Neural crest cell (in vitro differentiated cells): ENCODE data around the gene BMP3. TPM values are rescaled to one million over a fixed set of nuclear protein-coding genes. Genes with fewer than 3 reads are reported as not detected.

Experiments
- DNase-seq: peaks from one replicate; pipeline ENCODE4 v3.0.0; 2021; ENCODE audit warnings: low read depth, mixed read lengths, low spot score
- H3K27ac Mint-ChIP-seq: one replicate; pipeline ENCODE4 v1.8.0; 2021; ENCODE audit warnings: mild to moderate bottlenecking, mixed read lengths; ENCODE audit not compliant: unreplicated experiment
- H3K27me3 Mint-ChIP-seq: 2 replicates; pipeline ENCODE4 v1.8.0; 2021; ENCODE audit warnings: low read depth, mild to moderate bottlenecking, mixed read lengths
- H3K36me3 Mint-ChIP-seq: 2 replicates; pipeline ENCODE4 v1.8.0; 2021; ENCODE audit warnings: low read depth, mild to moderate bottlenecking, mixed read lengths
- H3K4me1 Mint-ChIP-seq: 2 replicates; pipeline ENCODE4 v1.8.0; 2021; ENCODE audit warnings: mixed read lengths
- H3K4me3 Mint-ChIP-seq: one replicate; pipeline ENCODE4 v1.8.0; 2021; ENCODE audit warnings: mild to moderate bottlenecking, mixed read lengths
- H3K9me3 Mint-ChIP-seq: 2 replicates; pipeline ENCODE4 v1.8.0; 2021; ENCODE audit warnings: mixed read lengths
- CTCF ChIP-seq: fragments of 200-600 bp; sonication (generic); conservative IDR thresholded peaks from 2 replicates; pipeline ENCODE4 v1.5.0; 2021; ENCODE audit warnings: antibody characterized with exemption, mild to moderate bottlenecking
- total RNA-seq: library from RNA; stranded (reverse); gene quantifications from 2 replicates; pipeline ENCODE4 v1.2.1, GENCODE V29; 2021

The BMP3 gene
- total RNA-seq, 1 donor from 2014 or later = 0.40 TPM

DNA sequence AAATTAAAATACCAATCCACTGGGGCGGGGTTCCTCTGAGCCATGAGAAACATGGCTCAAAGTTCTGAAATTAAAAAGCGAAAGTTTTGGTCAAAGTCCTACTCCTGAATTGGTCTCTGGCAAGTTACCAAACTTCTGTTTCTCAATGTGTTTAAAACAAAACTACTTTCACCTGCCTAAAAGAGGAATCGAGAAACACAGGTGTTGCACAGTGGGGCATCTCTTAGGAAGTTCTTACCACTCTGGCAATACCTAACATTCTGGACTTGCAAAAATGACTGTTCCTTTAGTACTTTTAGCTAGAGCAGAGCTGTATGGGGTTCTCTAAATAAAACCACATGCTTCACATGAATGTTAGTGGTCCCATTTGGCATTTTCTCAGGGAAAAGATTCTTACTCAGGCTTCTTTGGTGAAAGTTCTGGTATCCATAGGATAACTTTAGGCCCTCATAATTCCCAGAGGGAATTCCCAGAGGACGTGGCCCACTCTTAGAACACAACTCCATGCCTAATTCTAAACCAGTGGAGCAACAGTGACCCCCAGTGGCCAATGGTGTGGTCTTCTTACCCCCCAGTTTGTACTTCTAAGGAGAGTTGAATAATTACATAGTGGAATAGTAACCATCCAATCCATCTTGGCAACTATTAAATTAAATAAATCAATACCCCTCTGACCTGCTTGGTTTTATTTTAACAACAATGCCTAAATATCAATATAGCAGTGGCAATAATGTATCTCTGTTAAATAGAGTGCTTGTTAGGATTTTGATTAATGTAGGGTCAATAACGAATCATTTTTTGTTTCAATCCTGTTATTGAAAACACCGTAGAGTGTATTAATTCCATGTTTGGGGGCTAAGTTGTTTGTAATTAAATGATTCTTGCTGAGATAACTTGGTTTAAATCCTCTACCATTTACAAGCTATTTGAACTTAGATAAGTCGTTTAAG is 21.9 kb downstream of the BMP3 start:
- Mint-ChIP-seq H3K27ac (no peak overlapping the region), H3K27me3 (peaks cover 75% of the 10 kb centered on the region), H3K9me3 (no peaks in the 10 kb centered on the region), H3K36me3 (no peaks in the 10 kb centered on the region), H3K4me3 (no peak overlapping the region), H3K4me1 (no peaks in the 10 kb centered on the region)
- peak; percentile 70 for DNase-seq
- TF ChIP-seq CTCF = peak; percentile 79

DNA sequence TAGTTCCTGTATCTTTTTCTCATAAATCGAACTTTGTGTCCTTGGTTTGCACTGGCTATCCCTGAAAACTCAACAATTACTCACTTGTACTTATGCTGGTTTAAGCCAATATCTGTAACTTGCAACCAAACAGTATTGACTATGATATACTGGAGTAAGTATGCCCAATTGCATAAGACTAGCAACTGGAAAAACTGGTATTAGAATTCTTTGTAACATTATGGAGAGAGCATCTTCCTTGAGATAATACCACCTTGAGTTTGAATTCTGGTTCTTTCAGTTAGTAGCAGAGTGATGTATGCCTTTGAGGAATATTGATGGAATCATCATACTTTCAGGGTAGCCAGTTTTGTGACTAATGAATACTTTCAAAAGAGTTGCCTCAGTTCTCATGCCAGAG is 28.1 kb downstream of the BMP3 start:
- no peak for DNase-seq
- peaks cover 3% of the 10 kb centered on the region for H3K4me1 Mint-ChIP-seq
- no peak overlapping the region for H3K27ac Mint-ChIP-seq
- TF ChIP-seq CTCF = no peak
- H3K4me3 Mint-ChIP-seq = no peak overlapping the region
- no peaks in the 10 kb centered on the region for H3K36me3 Mint-ChIP-seq
- no peaks in the 10 kb centered on the region for H3K9me3 Mint-ChIP-seq
- H3K27me3 Mint-ChIP-seq = peaks cover 61% of the 10 kb centered on the region

GRCh38 chr4:81060587-81061343 is 30.3 kb downstream of the BMP3 start:
- H3K27me3 Mint-ChIP-seq = peaks cover 55% of the 10 kb centered on the region
- no peak overlapping the region for H3K4me3 Mint-ChIP-seq
- H3K27ac Mint-ChIP-seq = no peak overlapping the region
- peaks cover 3% of the 10 kb centered on the region for H3K4me1 Mint-ChIP-seq
- no peak for TF ChIP-seq CTCF
- no peak for DNase-seq
- no peaks in the 10 kb centered on the region for H3K9me3 Mint-ChIP-seq
- no peaks in the 10 kb centered on the region for H3K36me3 Mint-ChIP-seq

- Mint-ChIP-seq H3K27ac (no peak overlapping the region), H3K4me1 (peaks cover 3% of the 10 kb centered on the region), H3K36me3 (no peaks in the 10 kb centered on the region), H3K4me3 (no peak overlapping the region), H3K27me3 (peaks cover 54% of the 10 kb centered on the region), H3K9me3 (no peaks in the 10 kb centered on the region)
- no peak for DNase-seq
- no peak for TF ChIP-seq CTCF
Measured at GRCh38 chr4:81061344-81061730, 30.8 kb downstream of the BMP3 start.

GRCh38 chr4:81062001-81062400 is 31.5 kb downstream of the BMP3 start:
- DNase-seq = no peak
- H3K4me3 Mint-ChIP-seq = no peak overlapping the region
- H3K27ac Mint-ChIP-seq = no peak overlapping the region
- TF ChIP-seq CTCF = no peak
- peaks cover 51% of the 10 kb centered on the region for H3K27me3 Mint-ChIP-seq
- peaks cover 3% of the 10 kb centered on the region for H3K4me1 Mint-ChIP-seq
- H3K36me3 Mint-ChIP-seq = no peaks in the 10 kb centered on the region
- no peaks in the 10 kb centered on the region for H3K9me3 Mint-ChIP-seq
